SK-N-MC (cell line): ENCODE data around the gene MED23.

Experiments used
- DNase-seq: peaks from one replicate; pipeline ENCODE4 v3.0.0-alpha.2; 2011; ENCODE audit warnings: low read depth, low spot score
- H3K27ac ChIP-seq: fragments of 200-600 bp; sonication (generic); 2 replicates; pipeline ENCODE4 v1.5.1; 2016; ENCODE audit warnings: mixed run types
- H3K36me3 ChIP-seq: fragments of 200-600 bp; sonication (generic); 2 replicates; pipeline ENCODE4 v1.6.1; 2017; ENCODE audit warnings: antibody characterized with exemption, low read length, mixed read lengths; ENCODE audit not compliant: insufficient read depth
- H3K4me3 ChIP-seq: fragments of 200-600 bp; sonication (generic); 2 replicates; pipeline ENCODE4 v1.5.1; 2016
- H3K9ac ChIP-seq: fragments of 200-600 bp; sonication (generic); 2 replicates; pipeline ENCODE4 v1.8.0; 2017; ENCODE audit warnings: mixed run types, mixed read lengths; ENCODE audit not compliant: insufficient read length
- H3K9me3 ChIP-seq: fragments of 200-600 bp; sonication (generic); 2 replicates; pipeline ENCODE4 v1.6.1; 2017; ENCODE audit warnings: low read depth, mild to moderate bottlenecking, antibody characterized with exemption, low read length, moderate library complexity, mixed read lengths
- EZH2 ChIP-seq: fragments of 200-600 bp; sonication (generic); IDR thresholded peaks from one replicate; pipeline ENCODE4 v1.6.1; 2017; ENCODE audit warnings: antibody characterized with exemption
- FOXP2 ChIP-seq: optimal IDR thresholded peaks from 2 replicates; pipeline ENCODE3; 2011; ENCODE audit warnings: mild to moderate bottlenecking, moderate library complexity; ENCODE audit not compliant: insufficient read depth; ENCODE audit errors: extremely low read length, control extremely low read depth
- POLR2AphosphoS5 ChIP-seq: IDR thresholded peaks from 2 replicates; pipeline ENCODE4 v1.6.1; 2012; ENCODE audit warnings: mild to moderate bottlenecking, low read depth, low read length, borderline replicate concordance

Gene MED23

GRCh38 chr6:131656667-131657066 is 28.6 kb upstream of the MED23 start:
- Histone ChIP-seq H3K4me3 (no peak overlapping the region), H3K9ac (no peak overlapping the region), H3K36me3 (no peaks in the 10 kb centered on the region; the same call in 1 of the 2 replicates), H3K9me3 (no peaks in the 10 kb centered on the region), H3K27ac (no peak overlapping the region)
- no peak for TF ChIP-seq FOXP2
- DNase-seq, result no peak

- TF ChIP-seq POLR2AphosphoS5 (no peak), FOXP2 (no peak), EZH2 (no peak)
- Histone ChIP-seq H3K9ac (no peak overlapping the region), H3K27ac (no peak overlapping the region), H3K9me3 (no peaks in the 10 kb centered on the region), H3K36me3 (no peaks in the 10 kb centered on the region; the same call in 1 of the 2 replicates), H3K4me3 (no peak overlapping the region)
- DNase-seq, result no peak
Observed at GRCh38 chr6:131655951-131656350, 27.9 kb upstream of the MED23 start.

DNA sequence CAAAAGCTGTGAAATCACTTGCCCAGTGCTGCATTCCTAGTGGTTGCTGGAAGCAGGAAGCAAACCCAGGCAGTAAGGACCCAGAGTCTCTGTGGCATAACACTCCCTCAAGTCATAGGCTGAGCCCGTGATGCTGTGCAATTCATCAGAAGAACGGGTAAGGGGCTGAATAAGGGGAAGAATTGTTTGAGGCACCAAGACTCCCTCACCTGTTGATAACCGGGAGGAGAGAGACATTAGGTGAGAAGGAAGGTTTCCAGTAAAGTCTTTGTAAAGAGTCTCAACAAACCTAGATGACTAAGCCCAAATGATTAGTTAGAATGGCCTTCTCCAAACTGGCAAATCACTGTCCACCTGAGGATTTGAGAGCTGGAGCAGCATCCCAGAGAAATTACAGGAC is 27.3 kb upstream of the MED23 start:
- TF ChIP-seq EZH2, result no peak
- no peak for TF ChIP-seq FOXP2
- no peak for TF ChIP-seq POLR2AphosphoS5
- no peak for DNase-seq
- Histone ChIP-seq H3K9me3 (no peaks in the 10 kb centered on the region), H3K27ac (no peak overlapping the region), H3K36me3 (no peaks in the 10 kb centered on the region; the same call in 1 of the 2 replicates), H3K9ac (no peak overlapping the region), H3K4me3 (no peak overlapping the region)

GRCh38 chr6:131654326-131654725 is 26.3 kb upstream of the MED23 start:
- H3K27ac ChIP-seq, result no peak overlapping the region
- no peaks in the 10 kb centered on the region; the same call in 1 of the 2 replicates for H3K36me3 ChIP-seq
- H3K9me3 ChIP-seq, result no peaks in the 10 kb centered on the region
- no peak for DNase-seq
- H3K4me3 ChIP-seq, result no peak overlapping the region
- no peak for TF ChIP-seq FOXP2
- TF ChIP-seq POLR2AphosphoS5, result no peak
- no peak for TF ChIP-seq EZH2
- H3K9ac ChIP-seq, result no peak overlapping the region

- DNase-seq, result no peak
- Histone ChIP-seq H3K9me3 (no peaks in the 10 kb centered on the region), H3K27ac (no peak overlapping the region), H3K4me3 (no peak overlapping the region), H3K36me3 (no peaks in the 10 kb centered on the region; the same call in 1 of the 2 replicates), H3K9ac (no peak overlapping the region)
- TF ChIP-seq FOXP2, result no peak
- no peak for TF ChIP-seq EZH2
- no peak for TF ChIP-seq POLR2AphosphoS5
Observed at GRCh38 chr6:131652472-131652871, 24.4 kb upstream of the MED23 start.

DNA sequence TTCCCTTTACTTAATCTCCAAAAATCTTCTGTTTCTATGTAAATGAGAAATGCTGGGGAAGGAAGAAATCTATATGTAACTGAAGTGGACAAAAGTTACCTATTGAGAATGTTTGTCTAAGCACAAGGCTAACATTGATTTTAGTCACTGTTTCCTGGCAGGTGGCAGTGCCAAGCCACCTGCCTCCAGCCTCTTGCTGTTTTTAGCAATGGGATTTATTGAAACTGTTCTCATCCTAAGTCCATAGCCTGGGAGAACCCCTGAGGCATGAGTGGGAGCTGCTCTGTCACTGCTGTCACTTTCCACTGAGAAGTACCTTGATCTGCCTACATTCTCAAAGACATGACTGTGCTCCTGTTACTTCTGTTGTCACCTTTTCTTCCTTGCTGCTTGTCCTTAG is 23.7 kb upstream of the MED23 start:
- Histone ChIP-seq H3K9ac (no peak overlapping the region), H3K9me3 (no peaks in the 10 kb centered on the region), H3K4me3 (no peak overlapping the region), H3K36me3 (no peaks in the 10 kb centered on the region; the same call in 1 of the 2 replicates), H3K27ac (no peak overlapping the region)
- no peak for DNase-seq
- TF ChIP-seq FOXP2 (no peak), EZH2 (no peak), POLR2AphosphoS5 (no peak)

- H3K4me3 ChIP-seq, result no peak overlapping the region
- peaks cover 3% of the 10 kb centered on the region; the same call in 1 of the 2 replicates for H3K36me3 ChIP-seq
- no peak for DNase-seq
- no peaks in the 10 kb centered on the region for H3K9me3 ChIP-seq
- H3K27ac ChIP-seq, result no peak overlapping the region
- TF ChIP-seq FOXP2 (no peak), POLR2AphosphoS5 (no peak), EZH2 (no peak)
- H3K9ac ChIP-seq, result no peak overlapping the region
Observed at GRCh38 chr6:131646249-131646670, 18.2 kb upstream of the MED23 start.

DNA sequence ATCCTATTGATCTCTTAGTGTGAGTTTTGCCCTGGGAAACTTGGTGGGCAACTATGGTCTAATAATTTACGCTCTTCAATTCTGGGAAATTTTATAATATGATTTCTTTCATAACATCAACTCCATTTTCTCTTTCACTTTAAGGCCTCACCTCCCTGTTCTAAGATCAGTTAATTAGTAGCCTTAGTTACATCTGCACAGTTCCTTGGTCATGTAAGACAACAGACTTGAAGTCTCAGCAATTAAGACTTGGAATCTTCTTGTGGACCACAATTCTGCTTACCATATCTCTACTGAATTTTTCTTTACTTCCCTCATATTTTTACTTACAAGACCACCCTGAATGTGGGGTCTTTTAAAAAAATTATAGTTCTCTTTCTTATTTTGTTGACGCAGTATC is 17.8 kb upstream of the MED23 start:
- TF ChIP-seq FOXP2, result no peak
- no peak for TF ChIP-seq EZH2
- no peak for TF ChIP-seq POLR2AphosphoS5
- H3K9me3 ChIP-seq, result no peaks in the 10 kb centered on the region
- no peak for DNase-seq
- H3K27ac ChIP-seq, result no peak overlapping the region
- H3K36me3 ChIP-seq, result peaks cover 3% of the 10 kb centered on the region; the same call in 1 of the 2 replicates
- no peak overlapping the region for H3K9ac ChIP-seq
- H3K4me3 ChIP-seq, result no peak overlapping the region

DNA sequence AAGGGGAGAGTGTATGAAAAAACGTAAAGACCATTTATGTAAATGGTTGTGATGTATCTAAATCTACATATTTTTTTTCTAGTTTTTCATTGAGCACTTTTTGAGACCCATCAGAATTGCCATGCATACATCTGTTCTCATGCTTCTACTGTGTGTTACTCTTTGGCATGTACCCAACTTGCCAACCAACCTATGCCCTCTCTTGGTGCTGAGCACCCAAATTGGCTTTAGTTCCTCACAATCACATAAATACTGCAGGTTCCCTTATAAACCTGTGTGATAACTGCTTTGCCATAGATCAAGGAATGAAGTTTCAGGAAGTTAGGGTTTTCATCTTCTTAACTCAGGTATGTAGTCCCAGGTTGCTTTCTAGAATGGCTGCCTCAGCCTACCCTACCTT is 16.9 kb upstream of the MED23 start:
- no peak for TF ChIP-seq POLR2AphosphoS5
- no peak for TF ChIP-seq EZH2
- TF ChIP-seq FOXP2, result no peak
- Histone ChIP-seq H3K27ac (no peak overlapping the region), H3K36me3 (peaks cover 3% of the 10 kb centered on the region; the same call in 1 of the 2 replicates), H3K9ac (no peak overlapping the region), H3K4me3 (no peak overlapping the region), H3K9me3 (no peaks in the 10 kb centered on the region)
- DNase-seq, result no peak
